Erythroblast (primary cell): ENCODE data around the gene NDUFB11.

ENCODE experiments used
- GATA1 ChIP-seq: IDR thresholded peaks from 2 replicates; pipeline ENCODE4 v1.6.1; 2011; ENCODE audit warnings: low read depth, mild to moderate bottlenecking, control low read depth, low read length, moderate library complexity
- POLR2A ChIP-seq: IDR thresholded peaks from 2 replicates; pipeline ENCODE4 v1.6.1; 2011; ENCODE audit warnings: mild to moderate bottlenecking, low read length

DNA sequence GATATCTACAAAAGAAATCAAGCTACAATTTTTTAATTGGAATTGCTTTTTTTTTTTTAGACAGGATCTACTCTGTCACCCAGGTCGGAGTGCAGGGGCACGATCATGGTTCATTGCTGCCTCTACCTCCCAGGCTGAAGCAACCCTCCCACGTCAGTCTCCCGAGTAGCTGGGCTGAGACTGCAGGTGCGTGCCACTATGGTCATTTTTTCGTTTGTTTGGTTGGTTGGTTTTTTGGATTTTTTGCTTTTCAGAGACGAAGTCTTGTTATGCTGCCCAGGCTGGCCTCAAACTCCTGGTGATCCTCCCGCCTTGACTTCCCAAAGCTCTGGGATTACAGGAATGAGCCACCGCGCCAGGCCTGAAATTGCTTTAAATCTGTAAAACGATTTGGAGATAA lies 50.6 kb downstream of the NDUFB11 start:
- TF ChIP-seq POLR2A, result no peak
- no peak for TF ChIP-seq GATA1
